ENCODE measurements around the gene TXNDC8.
"Not testable (repeated sequence)": the region's sequence is repeated elsewhere in the genome, so short reads cannot be mapped to it uniquely, and the experiment has no call there.

TXNDC8 gene

DNA sequence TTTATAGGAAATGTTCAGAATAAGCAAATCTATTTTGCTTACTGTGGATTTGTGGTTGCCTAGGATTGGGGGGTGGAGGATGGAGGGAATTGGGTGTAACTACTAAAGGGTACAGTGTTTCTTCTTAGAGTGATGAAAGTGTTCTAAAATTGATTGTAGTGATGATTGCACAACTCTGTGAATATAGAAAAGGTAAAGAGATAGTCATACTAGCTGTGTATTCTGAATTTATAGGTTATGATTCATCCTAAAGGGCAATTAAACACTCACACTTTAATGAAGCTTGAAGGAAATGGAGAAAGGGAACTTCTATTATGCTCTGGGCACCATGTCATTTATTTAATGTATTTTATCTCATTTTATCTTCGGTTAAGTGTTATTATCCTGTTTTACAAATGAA, 9.9 kb downstream of the TXNDC8 start:
- no peak for DNase-seq (ENCODE audit: low read depth in 3 of 3)

DNA sequence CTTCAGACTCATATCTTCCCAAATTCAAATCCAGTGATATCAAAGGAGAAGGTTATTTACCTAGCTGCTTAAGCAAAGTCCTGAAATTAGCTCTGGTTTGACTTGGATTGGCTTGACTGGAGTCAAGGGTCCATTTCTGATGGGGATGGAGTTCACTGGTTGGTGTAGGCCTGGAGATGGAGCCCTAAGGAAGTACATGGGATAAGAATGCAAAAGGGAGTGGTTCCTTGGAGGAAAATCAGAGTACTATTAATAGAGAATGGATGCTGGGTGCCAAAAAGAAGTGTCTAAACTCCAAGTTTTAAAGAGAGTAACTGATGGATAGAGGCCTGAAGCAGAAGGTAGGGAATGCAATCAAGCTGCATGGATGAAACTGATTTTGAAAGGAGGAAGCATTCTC, 13.8 kb downstream of the TXNDC8 start:
- no peak for DNase-seq (ENCODE audit: low read depth in 3 of 3)

DNA sequence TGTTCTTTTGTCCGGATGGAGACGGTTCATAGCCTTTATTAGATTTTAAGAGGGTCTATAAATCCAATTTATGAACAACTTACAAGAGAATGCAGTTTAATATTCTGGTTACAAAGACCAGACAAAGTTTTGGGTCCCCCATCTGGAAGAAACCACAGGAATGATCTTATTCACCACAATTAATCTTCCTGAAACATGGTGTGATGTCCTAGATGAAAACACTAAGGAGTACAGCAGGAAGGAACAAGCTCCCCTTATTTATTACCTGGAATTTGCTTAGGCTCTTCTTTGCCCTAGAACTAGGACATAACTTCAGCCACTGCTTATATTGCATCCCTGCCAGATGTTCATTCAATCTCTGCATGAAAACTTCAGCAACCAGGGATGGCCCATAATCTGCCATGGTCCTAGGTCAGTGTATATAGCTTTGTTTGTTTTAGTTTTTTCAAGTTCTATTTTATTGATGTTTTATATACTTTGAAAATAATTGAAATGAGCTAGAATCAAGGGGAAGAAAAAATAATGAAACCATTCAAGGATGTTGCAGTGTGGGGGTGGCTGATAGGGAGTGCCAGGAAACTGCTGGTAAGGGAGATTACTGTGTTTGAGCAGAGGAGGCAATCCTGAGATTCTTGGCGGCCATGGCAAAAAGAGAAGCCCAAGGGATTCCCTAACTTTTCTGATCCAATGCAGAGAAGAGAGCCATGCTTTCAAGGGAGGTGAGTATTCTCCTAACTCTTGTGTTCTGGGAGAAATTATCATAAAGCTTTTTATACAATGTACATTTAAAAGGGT, 16.8 kb downstream of the TXNDC8 start:
- DNase-seq (ENCODE audit: low read depth in 3 of 3) = no peak

DNA sequence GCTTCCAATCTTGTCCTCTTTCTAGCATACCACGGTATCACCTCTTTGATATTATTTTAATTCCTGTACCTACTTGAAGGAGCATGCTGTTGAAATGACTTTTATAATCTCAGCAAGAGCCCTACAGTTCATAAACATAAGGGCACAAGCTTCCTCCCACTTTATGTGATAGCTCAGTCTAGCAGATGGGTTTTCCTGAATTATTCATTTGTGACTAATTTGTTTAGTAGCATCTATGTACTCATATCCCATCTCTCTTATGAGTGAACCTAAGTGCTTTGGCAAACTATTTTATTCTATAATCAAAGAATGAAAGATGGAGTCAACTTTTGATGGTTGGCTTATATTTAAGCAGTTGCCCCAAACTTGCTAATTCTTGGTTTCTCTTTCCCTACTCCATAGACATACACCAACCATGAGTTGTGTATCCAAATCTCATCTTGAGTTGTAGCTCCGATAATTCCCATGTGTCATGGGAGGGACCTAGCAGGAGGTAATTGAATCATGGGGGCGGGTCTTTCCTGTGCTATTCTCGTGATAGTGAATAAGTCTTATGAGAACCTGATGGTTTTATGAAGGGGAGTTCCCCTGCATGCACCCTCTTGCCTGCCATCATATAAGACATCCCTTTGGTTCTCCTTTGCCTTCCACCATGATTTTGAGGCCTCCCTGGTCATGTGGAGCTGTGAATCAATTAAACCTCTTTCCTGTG, 17.7 kb downstream of the TXNDC8 start:
- no peak for DNase-seq (ENCODE audit: low read depth in 3 of 3)

DNA sequence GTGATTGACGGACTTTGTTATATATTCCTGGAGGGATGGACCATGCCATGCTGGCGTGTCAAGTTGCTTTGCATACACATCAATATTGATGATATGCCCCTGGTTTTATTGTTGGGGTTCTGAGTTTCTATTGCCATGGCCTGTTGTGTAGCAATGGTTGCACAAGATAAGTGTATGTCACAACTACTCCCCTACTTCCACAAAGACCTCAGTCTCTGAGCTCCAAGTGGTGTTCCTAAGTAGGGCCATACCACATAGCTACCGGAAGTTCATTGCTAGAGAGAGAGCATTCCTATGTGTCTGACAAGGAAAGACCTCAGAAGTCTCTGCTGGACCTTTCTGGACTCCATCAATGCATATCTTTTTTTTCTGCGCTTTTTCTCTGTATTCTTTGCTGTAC, 19.8 kb downstream of the TXNDC8 start:
- DNase-seq (ENCODE audit: low read depth in 3 of 3) = no peak

DNA sequence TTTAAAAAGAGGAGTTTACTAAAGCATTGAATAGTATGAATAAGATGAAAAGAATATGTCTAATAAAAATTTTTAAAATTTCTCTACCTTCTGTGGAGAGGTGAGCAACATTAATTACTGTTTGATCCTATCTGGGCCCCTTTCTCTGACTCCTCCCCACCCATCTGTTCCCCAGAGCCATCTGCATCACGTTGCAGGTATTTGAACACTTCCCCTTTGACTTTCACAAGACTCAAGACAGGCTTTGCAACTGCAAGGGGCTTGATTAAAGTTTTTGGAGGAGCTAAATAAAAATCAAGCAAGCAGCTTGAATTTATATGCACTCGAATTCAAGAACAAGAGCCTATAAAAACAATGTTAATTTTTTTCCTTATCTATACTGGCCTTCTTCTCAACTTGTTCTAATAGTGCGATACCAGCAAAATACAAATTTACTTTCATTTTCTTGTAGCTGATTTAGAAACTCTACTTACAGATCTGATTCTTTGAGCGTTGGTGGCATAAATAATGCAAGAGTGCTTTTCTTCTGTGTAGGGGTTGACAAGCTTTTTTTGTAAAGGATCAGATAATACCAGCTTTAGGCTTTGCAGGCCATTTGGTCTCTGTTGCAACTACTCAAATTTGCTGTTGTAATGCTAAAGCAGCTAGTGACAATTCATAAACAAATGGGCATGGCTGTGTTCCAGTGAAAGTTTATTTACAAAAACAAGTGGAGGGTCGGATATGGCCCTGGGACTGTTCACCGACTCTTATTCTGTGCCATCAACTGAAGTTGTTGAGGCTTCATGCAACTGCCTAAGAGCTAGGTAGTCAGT, 21.2 kb downstream of the TXNDC8 start:
- no peak for DNase-seq (ENCODE audit: low read depth in 3 of 3)

DNA sequence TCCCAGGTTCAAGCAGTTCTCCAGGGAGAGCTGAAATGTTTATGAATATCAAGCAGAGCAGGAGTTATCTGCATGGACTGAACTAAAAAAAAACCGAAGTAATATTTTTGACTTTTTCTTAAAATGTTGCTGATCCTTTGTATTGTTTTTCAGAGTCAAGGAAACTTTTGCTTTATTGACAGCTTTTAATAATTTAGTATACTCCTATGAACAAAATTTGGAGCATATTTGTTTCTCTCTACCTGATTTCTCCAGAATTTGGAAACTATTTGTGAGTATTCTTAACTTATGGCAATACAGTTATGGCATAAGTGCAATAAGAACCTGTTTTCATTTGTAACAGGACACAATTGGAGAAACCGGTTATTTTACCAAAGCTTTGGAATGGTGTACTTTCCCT, 25.7 kb downstream of the TXNDC8 start:
- not testable (repeated sequence) for DNase-seq (ENCODE audit: low read depth in 3 of 3)

DNA sequence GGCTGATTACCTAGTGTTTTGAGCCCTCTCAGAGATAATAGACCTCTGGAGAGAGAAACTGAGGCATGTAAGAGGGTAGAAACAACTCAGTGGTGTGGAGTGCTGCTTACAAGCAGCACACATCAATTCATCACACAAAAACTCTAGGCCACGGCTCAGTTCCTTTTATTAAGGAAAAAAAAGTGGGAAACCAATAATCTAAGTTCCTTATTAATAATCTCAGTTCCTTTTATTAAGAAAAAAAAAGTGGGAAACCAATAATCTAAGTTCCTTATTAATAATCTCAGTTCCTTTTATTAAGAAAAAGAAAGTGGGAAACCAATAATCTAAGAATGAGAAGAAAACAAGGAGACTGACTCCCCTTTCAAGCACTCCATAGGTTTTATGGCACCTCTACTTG, 28.0 kb downstream of the TXNDC8 start:
- no peak for DNase-seq (ENCODE audit: low read depth in 3 of 3)

DNA sequence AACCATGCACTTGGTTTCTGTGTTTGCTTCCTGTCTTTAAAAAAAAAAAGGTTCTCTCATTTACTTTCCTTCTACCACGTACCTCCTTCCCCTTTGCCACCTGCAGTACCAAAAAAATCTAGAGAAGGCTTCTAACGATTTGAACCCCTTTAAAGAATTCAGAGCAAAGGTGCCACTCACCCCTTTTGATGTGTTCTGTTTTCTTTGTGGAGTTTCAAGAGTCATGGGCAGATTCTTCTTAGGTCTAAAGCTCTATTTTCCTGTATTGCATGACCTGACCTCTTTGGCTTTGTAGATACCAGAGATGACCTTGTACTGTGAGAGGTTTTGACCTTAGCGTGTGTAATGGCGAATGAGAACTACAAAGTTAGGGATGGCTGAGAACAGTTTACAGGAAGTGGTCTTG, 29.0 kb downstream of the TXNDC8 start:
- no peak for DNase-seq (ENCODE audit: low read depth in 3 of 3)

DNA sequence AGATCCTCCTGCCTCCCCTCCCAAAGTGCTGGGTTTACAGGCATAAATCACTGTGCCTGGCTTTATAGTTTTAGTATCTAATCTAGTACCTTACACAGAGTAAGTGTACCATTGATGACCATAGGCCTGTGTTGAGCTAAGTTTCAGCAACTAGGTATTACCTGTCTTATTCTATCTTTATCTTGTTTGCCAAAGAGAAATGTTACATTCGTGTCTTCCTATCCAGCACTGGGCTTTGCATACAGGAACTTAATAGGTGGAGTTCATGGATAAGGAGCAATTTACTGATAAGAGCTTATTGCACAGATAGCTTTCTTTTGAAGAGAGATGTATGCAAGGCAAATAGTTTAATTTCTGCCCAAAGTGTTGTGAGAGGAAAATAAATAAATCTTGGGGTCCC, 30.5 kb downstream of the TXNDC8 start:
- no peak for DNase-seq (ENCODE audit: low read depth in 3 of 3)

DNA sequence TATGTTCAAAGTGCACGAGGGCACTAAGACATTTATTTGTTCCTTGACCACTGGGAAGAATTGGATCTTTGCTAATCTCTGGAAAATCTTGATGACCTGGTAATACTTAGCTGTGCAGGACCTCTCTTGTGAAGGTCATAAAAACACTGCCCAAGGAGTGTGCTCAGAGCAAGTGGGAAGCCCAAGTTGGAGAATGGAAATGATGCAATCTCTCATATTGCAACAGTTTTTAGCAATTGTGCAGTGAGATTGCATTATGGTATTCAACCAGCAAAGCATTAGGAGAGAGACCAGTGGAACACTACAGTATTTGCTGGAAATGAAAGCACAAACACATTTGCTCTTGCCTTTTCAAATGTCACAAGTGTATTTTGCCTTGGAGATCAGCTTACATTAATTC, 34.5 kb downstream of the TXNDC8 start:
- DNase-seq (ENCODE audit: low read depth in 3 of 3) = no peak

DNA sequence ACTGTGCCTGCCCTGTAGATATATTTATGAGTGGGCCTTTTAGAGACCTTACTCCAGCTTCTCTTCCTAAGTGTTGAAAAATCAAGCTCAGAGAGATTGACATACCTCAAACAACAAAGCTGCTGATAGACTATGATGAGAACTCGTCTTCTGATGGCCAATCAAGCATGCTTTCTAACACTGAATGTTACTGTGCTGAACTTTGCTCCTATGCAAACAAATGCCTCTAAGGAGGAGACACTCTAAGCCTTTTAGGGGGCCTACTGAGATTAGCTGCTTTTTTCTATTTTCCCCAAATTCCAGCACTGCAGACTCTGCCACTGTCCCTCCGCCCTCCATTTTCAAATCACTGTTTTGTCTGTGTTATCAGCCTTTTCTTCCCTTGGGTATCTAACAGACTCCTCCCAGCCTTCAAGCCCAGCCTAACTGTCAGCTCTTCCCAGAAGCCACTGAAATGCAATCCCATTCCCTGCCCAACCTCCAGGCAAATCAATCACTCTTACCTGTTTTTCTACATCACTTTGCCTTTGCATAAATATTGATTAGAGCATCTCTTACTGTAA, 39.5 kb downstream of the TXNDC8 start:
- DNase-seq (ENCODE audit: low read depth in 3 of 3) = no peak

DNA sequence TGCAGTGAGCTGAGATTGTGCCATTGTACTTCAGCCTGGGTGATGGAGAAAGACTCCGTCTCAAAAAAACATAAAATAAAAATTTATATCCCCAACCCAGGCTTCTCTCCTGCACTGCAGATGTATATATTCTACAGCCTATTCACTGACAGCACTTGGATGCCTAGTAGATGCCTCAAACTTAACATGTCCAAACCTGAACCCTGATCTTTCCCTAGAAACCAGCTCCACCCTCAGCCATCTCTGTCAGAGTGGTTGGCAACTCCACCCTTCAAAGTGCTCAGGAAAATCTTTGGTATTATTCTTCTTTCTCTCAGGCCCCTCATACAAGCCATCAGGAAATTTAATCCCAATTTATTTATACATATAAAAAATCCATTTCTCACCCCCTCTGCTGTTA, 44.4 kb downstream of the TXNDC8 start:
- DNase-seq (ENCODE audit: low read depth in 3 of 3) = no peak

DNA sequence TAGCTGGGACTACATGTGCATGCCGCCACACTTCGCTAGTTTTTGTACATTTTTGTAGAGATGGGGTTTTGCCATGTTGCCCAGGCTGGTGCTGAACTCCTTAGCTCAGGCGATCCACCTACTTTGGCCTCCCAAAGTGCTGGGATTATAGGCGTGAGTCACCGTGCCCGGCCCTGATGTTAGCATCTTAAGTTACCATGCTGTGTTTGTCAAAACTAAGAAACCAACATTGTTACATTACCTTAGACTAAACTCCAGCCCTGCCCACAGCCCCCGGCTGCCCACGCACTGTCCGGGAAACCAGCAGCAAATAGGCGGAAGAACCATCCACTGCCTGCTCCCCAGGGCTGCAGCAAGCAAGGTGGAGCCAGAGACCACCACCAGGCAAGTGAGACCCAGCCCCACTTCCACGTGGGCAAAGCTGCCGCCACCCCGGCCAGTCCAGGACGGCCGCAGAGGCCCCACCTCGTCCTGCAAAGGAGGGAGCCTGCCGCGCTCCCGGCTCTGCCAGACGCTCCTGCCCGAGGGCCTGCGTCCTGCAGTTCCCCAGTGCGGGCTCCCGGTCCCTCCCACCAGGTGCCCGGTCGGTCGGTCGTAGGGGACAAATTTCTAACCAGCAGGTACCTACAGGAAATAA, 45.6 kb downstream of the TXNDC8 start:
- DNase-seq (ENCODE audit: low read depth in 3 of 3) = no peak

DNA sequence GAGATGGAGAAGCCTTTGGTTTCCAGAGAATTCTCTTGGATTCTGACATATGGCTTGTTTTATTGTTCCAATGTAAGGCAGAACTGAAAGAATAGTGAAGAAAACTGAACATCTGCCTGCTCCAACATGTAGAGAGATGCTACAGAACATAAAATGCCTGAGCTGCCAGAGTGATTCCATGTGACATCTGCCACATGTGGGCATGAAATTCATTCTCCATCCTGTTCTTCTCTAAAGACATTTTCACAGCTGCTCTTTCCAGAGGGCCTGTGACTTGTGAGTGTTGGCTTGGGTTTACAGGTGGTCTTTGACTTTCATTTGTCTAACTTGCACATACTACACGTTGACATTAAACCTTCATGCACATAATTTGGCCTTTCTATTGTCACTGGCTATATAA, 47.7 kb downstream of the TXNDC8 start:
- no peak for DNase-seq (ENCODE audit: low read depth in 3 of 3)

DNA sequence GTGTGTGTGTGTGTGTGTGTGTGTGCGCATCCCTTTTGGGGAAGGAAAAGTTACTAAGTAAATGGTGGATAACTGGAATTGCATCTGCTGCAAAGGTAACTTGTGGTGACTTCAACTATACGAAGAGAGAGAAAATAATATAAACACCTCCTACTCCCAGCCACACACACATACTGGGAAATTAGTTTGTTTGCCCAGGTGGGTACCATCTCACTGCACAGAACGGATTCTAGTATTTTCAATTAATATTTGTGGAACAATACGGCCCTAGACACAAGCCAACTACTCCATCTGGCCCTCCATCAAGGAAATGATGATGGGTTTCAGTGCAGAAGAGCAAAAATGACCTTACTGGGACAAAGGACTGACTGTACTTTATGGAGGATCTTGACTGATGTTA, 49.2 kb downstream of the TXNDC8 start:
- DNase-seq (ENCODE audit: low read depth in 3 of 3) = no peak

DNA sequence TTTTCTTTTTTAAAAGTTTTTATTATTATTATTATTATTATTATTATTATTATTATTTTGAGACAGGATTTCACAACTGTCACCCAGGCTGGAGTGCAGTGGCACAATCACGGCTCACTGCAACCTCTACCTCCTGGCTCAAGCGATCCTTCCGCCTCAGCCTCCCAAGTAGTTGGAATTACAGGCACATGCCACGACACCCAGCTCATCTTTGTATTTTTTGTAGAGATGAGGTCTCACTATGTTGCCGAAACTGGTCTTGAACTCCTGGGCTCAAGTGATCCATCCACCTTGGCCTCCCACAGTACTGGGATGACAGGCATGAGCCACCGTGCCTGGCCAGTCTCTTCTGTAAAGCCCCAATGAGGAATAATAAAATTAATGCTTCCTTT, 50.4 kb downstream of the TXNDC8 start:
- DNase-seq (ENCODE audit: low read depth in 3 of 3) = no peak

DNA sequence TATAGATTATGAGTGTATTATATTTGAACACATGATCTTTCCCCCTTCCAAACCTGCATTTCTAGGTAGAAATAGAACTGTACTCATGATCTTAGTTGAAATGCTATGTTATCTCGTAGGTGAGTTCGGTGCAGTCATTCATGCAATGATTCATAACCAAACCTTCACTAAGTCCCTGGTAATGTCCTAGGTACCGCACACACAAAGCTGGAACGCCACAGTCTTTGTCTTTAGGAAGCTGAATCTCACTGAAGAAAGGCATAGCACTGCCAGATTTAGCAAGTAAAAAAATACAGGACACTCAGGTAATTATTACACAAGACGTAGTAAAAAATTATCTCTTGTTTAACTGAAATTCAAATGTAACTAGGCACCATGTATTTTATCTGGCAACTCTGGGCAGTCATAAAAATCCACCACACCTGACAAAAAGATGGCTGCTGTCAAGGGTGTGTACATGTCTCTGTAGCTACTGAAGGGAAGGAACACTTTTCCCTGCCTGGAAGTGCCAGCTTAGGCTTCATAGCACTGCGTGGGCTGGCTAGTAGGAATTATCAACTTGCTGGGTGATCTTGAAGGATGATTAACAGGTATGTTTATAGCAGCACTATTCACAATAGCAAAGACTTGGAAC, 53.3 kb downstream of the TXNDC8 start:
- DNase-seq (ENCODE audit: low read depth in 3 of 3) = no peak

DNA sequence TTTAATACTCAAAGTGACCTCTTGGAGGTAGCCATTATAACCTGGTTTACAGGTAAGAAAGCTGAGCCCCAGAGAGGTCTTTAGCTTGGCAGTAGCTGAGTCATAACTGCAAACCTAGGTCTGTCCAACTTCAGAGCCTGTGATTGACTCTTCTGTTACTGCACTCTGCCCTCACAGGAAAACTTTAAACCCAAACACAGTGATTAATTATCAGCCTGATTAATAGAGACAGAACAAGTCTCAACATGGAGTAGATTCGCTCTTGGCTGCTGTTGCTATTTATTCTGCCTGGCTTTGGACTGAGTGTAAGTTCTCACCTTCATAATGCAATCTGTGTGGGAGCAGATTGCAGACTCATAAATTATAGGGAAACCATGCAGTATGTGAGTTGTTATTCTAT, 53.9 kb downstream of the TXNDC8 start:
- DNase-seq (ENCODE audit: low read depth in 3 of 3) = no peak

DNA sequence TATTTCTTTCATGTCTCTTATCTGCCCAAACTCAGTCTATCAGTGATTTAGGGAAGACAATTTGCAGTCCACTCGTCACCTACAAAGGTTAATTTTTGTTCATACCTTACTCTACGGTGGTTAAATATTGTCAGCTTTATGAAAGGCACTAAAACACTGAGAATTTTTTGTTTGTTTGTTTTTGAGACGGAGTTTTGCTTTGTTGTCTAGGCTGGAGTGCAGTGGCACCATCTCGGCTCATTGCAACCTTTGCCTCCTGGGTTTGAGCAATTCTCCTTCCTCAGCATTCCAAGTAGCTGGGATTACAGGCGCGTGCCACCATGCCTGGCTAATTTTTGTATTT, 55.0 kb downstream of the TXNDC8 start:
- no peak for DNase-seq (ENCODE audit: low read depth in 3 of 3)

DNA sequence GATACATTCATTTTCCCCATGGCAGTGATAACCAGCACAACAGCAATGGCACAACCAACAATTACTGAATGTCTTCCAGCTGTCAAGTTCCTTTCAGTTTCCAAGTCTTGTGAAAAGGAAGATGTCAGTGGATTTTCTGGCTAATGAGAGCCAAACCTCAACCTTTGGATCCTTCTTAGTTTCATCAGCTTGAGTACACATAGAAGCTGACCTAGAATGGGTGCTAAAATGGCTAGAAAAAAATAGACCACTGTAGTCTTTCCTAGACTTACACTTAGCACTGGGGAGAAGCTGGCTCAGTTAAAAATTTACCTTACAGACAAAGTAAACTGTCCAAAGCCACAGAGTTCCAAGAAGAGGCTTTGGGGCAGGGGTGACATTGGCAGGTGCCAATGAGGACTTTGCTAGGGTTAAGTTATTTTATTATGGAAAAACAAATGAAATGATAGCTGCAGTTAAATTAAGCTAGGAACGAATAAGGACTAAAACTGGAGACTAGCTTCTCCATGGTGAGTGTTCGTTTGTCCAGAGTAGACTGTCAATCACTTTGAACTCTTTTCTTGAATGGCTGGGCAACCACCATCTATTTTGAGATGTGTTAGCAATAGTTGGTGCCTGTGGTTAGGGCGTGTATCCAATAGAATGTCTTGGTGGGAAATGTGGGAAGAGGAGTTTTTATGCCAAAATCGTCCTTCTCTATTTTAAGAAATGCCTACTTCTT, 55.5 kb downstream of the TXNDC8 start:
- DNase-seq (ENCODE audit: low read depth in 3 of 3) = no peak
